Measurements from ENCODE around the gene GART. TPM values are rescaled to one million over a fixed set of nuclear protein-coding genes. Genes with fewer than 3 reads are reported as not detected.

Gene GART
- total RNA-seq, 2 experiments from 2014 or later = 104 to 198 TPM

DNA sequence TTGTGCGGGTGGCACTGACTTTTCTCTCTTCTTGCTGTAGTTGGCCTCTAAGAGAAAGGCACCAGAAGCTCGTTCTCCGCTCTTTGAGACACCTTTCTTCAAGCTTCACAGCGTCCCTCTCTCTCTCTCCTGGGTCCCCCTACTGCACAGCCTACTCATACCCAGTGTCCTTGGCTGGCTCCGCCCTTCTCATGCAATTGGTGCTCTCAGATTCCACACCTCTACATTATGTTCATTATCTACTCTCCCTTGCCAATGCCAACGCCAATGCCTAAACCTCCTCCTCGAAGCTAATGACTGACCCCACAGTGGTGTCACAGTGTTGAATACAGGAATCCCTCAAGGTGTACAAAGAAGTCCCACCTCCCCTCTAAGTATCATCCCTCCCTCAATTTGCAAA lies 45.6 kb downstream of the GART start:
- TF ChIP-seq, protein P1, sequence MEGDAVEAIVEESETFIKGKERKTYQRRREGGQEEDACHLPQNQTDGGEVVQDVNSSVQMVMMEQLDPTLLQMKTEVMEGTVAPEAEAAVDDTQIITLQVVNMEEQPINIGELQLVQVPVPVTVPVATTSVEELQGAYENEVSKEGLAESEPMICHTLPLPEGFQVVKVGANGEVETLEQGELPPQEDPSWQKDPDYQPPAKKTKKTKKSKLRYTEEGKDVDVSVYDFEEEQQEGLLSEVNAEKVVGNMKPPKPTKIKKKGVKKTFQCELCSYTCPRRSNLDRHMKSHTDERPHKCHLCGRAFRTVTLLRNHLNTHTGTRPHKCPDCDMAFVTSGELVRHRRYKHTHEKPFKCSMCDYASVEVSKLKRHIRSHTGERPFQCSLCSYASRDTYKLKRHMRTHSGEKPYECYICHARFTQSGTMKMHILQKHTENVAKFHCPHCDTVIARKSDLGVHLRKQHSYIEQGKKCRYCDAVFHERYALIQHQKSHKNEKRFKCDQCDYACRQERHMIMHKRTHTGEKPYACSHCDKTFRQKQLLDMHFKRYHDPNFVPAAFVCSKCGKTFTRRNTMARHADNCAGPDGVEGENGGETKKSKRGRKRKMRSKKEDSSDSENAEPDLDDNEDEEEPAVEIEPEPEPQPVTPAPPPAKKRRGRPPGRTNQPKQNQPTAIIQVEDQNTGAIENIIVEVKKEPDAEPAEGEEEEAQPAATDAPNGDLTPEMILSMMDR (conservative IDR thresholded peaks at IDR 0.05; ENCODE audit: low read length) = no peak
- TF ChIP-seq EZH2phosphoT487 (IDR thresholded peaks at IDR 0.05; ENCODE audit: borderline replicate concordance, low read depth, low read length) = no peak
- H3K9me3 ChIP-seq (ENCODE audit: low read length) = no peaks in the 10 kb centered on the region
- H3K4me2 ChIP-seq (ENCODE audit: low read length) = no peak overlapping the region
- DNase-seq (ENCODE audit: low spot score) = no peak
- intact Hi-C loops (cut with micrococcal nuclease; ENCODE audit: unreplicated experiment) = no loop called here
- H3K27ac ChIP-seq (ENCODE audit: low read depth, low read length, poor library complexity, severe bottlenecking) = no peak overlapping the region
- ChIA-PET POLR2A (interaction anchor here (0.5 to 0.7 kb wide), 2 partner anchors 59 to 80 kb away, joined by 3 to 4 read pairs; no protein-coding TSS in a partner anchor), CTCF (ENCODE audit: unreplicated experiment) (no interaction called here)
- no peaks in the 10 kb centered on the region for H3K9me2 ChIP-seq (ENCODE audit: insufficient read depth, low read length)
- H3K4me3 ChIP-seq (ENCODE audit: low read depth, low read length, poor library complexity, severe bottlenecking) = no peak overlapping the region
- no TSS peak for BruUV-seq (replicated peaks)
- H3K79me2 ChIP-seq (ENCODE audit: insufficient read depth, low read depth, low read length) = no peaks in the 10 kb centered on the region
- H4K20me1 ChIP-seq (ENCODE audit: insufficient read depth, low read length) = no peaks in the 10 kb centered on the region
- peaks cover 7% of the 10 kb centered on the region for H3K4me1 ChIP-seq (ENCODE audit: insufficient read depth, low read length, poor library complexity, severe bottlenecking)
- peaks cover 4% of the 10 kb centered on the region for H3K36me3 ChIP-seq (ENCODE audit: insufficient read depth, low read length)
- H2AFZ ChIP-seq (ENCODE audit: low read length) = no peak overlapping the region

DNA sequence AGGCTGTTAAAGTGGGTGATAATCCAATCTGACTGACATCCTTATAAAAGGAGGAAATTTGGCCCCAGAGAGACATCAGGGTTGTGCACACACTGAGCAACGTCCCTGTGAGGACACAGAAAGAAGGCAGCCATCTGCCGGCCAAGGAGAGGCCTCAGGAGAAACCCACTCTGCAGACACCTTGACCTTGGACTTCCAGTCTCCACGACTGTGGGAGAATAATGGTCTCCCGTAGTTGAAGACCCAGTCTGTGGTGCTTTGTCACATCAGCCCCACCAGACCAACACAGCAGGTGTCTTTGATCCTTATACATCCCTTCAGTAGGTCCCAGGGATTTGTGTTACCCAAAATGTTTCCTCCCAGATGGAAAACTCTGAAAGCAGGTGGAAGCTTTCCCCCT lies 46.2 kb downstream of the GART start:
- no TSS peak for BruUV-seq (replicated peaks)
- Histone ChIP-seq H3K79me2 (ENCODE audit: insufficient read depth, low read depth, low read length) (no peaks in the 10 kb centered on the region), H3K9me2 (ENCODE audit: insufficient read depth, low read length) (no peaks in the 10 kb centered on the region), H4K20me1 (ENCODE audit: insufficient read depth, low read length) (no peaks in the 10 kb centered on the region), H3K4me3 (ENCODE audit: low read depth, low read length, poor library complexity, severe bottlenecking) (no peak overlapping the region), H3K9me3 (ENCODE audit: low read length) (no peaks in the 10 kb centered on the region), H3K4me2 (ENCODE audit: low read length) (no peak overlapping the region), H3K27ac (ENCODE audit: low read depth, low read length, poor library complexity, severe bottlenecking) (no peak overlapping the region), H2AFZ (ENCODE audit: low read length) (no peak overlapping the region), H3K36me3 (ENCODE audit: insufficient read depth, low read length) (no peaks in the 10 kb centered on the region), H3K4me1 (ENCODE audit: insufficient read depth, low read length, poor library complexity, severe bottlenecking) (peaks cover 11% of the 10 kb centered on the region)
- ChIA-PET POLR2A (interaction anchor here (0.5 kb wide), 1 partner anchor 80 kb away, joined by 3 read pairs; no protein-coding TSS in a partner anchor), CTCF (ENCODE audit: unreplicated experiment) (no interaction called here)
- no peak for DNase-seq (ENCODE audit: low spot score)
- intact Hi-C loops (cut with micrococcal nuclease; ENCODE audit: unreplicated experiment) = no loop called here
- no peak for TF ChIP-seq EZH2phosphoT487 (IDR thresholded peaks at IDR 0.05; ENCODE audit: borderline replicate concordance, low read depth, low read length)
- TF ChIP-seq, protein P1 (conservative IDR thresholded peaks at IDR 0.05; ENCODE audit: low read length) = no peak

DNA sequence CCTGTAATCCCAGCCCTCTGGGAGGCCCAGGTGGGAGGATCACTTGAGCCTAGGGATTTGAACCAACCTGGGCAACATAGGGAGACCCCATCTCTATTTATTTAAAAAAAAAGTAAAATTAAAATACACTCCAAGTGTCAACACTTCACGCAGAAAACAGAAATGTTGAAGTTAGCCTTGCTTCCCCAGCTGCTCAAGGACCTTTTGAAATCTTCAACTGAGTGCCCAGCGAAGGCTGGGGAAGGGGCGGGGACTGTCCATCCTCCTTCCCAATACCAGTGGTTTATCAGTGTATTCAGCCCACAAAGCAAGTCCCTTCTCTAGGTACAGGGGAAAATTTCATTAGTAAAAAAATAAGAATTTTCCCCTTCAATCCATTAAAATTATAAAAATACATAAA lies 48.2 kb downstream of the GART start:
- no peak overlapping the region for H3K4me3 ChIP-seq (ENCODE audit: low read depth, low read length, poor library complexity, severe bottlenecking)
- intact Hi-C loops (cut with micrococcal nuclease; ENCODE audit: unreplicated experiment) = loop anchor here (5.0 kb wide), 1 partner anchor 49 kb away; the partner anchor contains the start of genes GART and SON
- no peak overlapping the region for H3K27ac ChIP-seq (ENCODE audit: low read depth, low read length, poor library complexity, severe bottlenecking)
- H3K9me3 ChIP-seq (ENCODE audit: low read length) = no peaks in the 10 kb centered on the region
- H3K9me2 ChIP-seq (ENCODE audit: insufficient read depth, low read length) = no peaks in the 10 kb centered on the region
- ChIA-PET POLR2A (no interaction called here), CTCF (ENCODE audit: unreplicated experiment) (no interaction called here)
- no peak for DNase-seq (ENCODE audit: low spot score)
- TF ChIP-seq, protein P1 (conservative IDR thresholded peaks at IDR 0.05; ENCODE audit: low read length) = no peak
- no peak for TF ChIP-seq EZH2phosphoT487 (IDR thresholded peaks at IDR 0.05; ENCODE audit: borderline replicate concordance, low read depth, low read length)
- no peaks in the 10 kb centered on the region for H3K79me2 ChIP-seq (ENCODE audit: insufficient read depth, low read depth, low read length)
- no TSS peak for BruUV-seq (replicated peaks)
- no peaks in the 10 kb centered on the region for H4K20me1 ChIP-seq (ENCODE audit: insufficient read depth, low read length)
- H3K36me3 ChIP-seq (ENCODE audit: insufficient read depth, low read length) = no peaks in the 10 kb centered on the region
- no peak overlapping the region for H3K4me2 ChIP-seq (ENCODE audit: low read length)
- H3K4me1 ChIP-seq (ENCODE audit: insufficient read depth, low read length, poor library complexity, severe bottlenecking) = peaks cover 11% of the 10 kb centered on the region
- no peak overlapping the region for H2AFZ ChIP-seq (ENCODE audit: low read length)

Data from OCI-LY7 (cell line).